Tibial nerve (tissue), 4 donors: Measurements from ENCODE around the gene INSYN2B.

Experiments
- EP300 ChIP-seq, 2 donors: sonication (generic); formaldehyde crosslinking; IDR thresholded peaks; one replicate each; pipeline ENCODE4 v1.6.1; 2017; ENCODE audit warnings: antibody characterized with exemption in 2 of 2, mild to moderate bottlenecking in 1 of 2
- POLR2A ChIP-seq, 2 donors: fragments of 450-650 bp; IDR thresholded peaks; one replicate each; pipeline ENCODE4 v1.6.1; 2017; ENCODE audit warnings: antibody characterized with exemption in 2 of 2, mild to moderate bottlenecking in 2 of 2, moderate library complexity in 2 of 2
- TF ChIP-seq, protein P1 (sequence below), 5 experiments: fragments of 200-600 bp in 3 of 5; fragments of 450-650 bp in 2 of 5; sonication (generic) in 3 of 5; IDR thresholded peaks; one replicate each; pipeline ENCODE4 v1.5.1; 2016 to 2019; ENCODE audit warnings: antibody characterized with exemption in 5 of 5, mild to moderate bottlenecking in 3 of 5, moderate library complexity in 2 of 5

DNA sequence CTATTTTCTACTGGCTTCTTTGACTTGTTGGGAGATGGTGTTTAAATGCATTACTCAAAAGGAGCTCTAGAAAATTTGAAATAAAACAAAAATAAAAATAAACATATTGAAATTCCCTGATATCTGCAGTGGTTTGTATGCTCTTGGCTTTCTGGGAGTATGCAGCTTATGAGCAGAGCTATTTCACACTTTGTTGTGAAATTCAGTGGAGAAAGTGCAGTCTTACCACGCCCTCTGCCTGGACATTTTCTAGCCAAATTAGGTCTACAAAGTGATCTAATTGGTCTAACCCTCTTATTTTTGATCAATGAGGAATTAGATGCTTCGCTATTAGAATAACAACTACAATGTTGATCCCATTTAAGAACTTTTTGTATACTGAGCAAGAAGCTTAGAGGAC lies 66.8 kb downstream of the INSYN2B start:
- TF ChIP-seq, protein P1, sequence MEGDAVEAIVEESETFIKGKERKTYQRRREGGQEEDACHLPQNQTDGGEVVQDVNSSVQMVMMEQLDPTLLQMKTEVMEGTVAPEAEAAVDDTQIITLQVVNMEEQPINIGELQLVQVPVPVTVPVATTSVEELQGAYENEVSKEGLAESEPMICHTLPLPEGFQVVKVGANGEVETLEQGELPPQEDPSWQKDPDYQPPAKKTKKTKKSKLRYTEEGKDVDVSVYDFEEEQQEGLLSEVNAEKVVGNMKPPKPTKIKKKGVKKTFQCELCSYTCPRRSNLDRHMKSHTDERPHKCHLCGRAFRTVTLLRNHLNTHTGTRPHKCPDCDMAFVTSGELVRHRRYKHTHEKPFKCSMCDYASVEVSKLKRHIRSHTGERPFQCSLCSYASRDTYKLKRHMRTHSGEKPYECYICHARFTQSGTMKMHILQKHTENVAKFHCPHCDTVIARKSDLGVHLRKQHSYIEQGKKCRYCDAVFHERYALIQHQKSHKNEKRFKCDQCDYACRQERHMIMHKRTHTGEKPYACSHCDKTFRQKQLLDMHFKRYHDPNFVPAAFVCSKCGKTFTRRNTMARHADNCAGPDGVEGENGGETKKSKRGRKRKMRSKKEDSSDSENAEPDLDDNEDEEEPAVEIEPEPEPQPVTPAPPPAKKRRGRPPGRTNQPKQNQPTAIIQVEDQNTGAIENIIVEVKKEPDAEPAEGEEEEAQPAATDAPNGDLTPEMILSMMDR (IDR thresholded peaks at IDR 0.05) = no peak
- TF ChIP-seq POLR2A (IDR thresholded peaks at IDR 0.05) (no peak), EP300 (IDR thresholded peaks at IDR 0.05) (no peak)
